HG03135 (cell line): ENCODE results near the gene APCDD1.

Experiments
- ATAC-seq: cut with Tn5 transposase; IDR thresholded peaks from one replicate; pipeline ENCODE4 v1.9.1; 2021; ENCODE audit warnings: mild to moderate bottlenecking, moderate library complexity; ENCODE audit not compliant: unreplicated experiment

The APCDD1 gene

GRCh38 chr18:10431680-10432079 is 22.8 kb upstream of the APCDD1 start:
- no peak for ATAC-seq

DNA sequence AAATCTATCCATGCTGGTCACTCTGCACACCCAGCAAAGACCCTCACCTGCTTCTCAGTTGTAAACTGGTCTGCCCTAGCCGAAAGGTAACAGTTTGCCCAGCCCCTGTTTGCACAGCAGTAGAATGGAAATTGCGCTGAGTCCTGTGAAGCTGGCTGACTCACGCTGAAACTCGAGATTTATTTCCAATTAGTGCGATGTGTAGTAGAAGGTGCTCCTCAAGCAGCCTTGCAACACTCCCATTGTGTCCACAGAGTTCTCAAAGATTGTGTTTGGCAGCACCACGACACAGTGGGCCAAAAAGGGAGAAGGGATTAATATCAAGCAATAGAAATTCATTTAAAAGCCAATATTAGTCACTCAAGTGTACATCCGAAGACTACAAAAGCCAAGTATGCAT is 21.7 kb upstream of the APCDD1 start:
- ATAC-seq, result no peak

- no peak for ATAC-seq
These were observed 18.3 kb upstream of the APCDD1 start for GRCh38 chr18:10436160-10436559.

- no peak for ATAC-seq
These were observed 16.6 kb upstream of the APCDD1 start for GRCh38 chr18:10437837-10438236.

- ATAC-seq, result no peak
These were observed 14.5 kb upstream of the APCDD1 start for GRCh38 chr18:10439898-10440297.

DNA sequence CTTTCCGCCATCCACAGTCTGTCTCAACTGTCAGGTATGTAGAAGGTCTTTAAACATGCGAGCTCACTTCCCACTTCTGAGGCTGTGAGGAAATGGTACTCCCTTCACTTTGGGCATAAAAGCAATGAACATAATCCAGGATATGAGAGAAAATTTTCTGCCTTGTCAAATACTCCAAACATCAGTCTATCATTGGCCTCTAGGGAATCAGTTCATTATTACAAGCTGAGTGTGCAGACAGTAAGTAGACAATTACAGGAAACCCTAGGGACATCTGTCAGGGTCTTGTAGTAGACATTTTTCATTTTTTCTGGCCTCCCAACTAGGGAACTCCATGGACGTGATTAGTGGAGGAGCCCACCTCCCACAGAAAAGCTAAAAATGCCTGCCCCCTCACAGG is 13.6 kb upstream of the APCDD1 start:
- ATAC-seq, result no peak

DNA sequence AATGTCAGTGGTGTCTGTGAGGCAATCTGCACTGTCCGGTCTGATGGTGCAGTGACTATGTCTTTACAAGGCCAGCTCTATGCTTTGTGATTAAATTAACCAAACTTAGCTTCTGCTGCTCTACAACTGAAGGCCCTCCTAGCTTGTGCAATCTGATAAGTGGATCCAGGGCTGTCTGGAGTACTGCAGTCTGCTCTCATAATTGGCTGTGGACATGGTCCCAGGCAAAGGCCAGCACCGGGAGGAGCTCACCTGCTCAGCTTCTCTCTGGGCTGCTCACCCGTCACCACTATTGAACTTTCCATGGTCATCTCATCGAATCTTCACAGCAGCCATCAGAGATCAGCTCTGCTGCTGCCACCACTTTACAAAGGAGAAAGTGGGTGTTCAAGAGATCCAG is 13.0 kb upstream of the APCDD1 start:
- ATAC-seq, result no peak

DNA sequence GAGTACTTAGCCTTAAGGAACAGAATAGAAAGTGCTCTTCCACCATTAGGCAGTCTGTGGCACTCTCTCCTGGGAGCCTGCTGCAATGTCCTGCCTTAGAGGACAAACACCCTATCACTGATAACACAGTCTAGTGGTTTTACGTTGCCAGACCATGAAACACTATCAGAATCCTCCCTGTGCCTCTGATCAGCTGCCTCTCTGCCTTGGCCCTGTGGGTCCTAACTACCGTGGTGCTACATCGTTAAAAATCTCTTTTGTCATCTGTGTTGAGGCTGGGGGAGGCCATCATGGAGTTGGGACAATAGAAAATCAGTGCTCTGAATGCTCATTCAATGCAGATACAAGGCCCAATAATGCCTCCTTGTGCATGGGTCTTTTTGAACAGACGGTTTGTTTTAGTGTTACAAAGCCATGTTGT is 11.9 kb upstream of the APCDD1 start:
- ATAC-seq, result no peak

DNA sequence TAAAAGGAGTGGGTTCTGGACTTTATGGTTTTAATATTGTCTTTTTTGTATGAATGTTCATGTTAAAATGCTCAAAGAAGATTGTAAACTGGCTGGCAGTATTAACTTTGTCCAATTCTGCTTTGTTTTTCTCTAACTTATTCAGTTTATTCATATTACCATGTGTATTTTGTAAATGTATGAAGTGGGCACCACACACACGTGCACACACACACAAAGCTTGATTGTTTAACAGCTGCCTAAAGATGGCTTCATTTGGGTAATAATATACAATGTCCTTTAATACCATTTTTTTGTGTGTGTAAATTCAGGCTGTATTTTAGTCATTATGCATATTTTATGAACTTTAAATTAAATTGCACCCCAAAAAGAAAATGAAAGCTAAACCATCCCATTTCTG is 11.4 kb upstream of the APCDD1 start:
- no peak for ATAC-seq

- no peak for ATAC-seq
These were observed 10.0 kb upstream of the APCDD1 start for GRCh38 chr18:10444314-10445006.

- ATAC-seq, result no peak
These were observed 5.0 kb upstream of the APCDD1 start for GRCh38 chr18:10449396-10449795.

GRCh38 chr18:10450986-10451385 is 3.4 kb upstream of the APCDD1 start:
- no peak for ATAC-seq

GRCh38 chr18:10453261-10453805 is 1.1 kb upstream of the APCDD1 start:
- ATAC-seq, result no peak

DNA sequence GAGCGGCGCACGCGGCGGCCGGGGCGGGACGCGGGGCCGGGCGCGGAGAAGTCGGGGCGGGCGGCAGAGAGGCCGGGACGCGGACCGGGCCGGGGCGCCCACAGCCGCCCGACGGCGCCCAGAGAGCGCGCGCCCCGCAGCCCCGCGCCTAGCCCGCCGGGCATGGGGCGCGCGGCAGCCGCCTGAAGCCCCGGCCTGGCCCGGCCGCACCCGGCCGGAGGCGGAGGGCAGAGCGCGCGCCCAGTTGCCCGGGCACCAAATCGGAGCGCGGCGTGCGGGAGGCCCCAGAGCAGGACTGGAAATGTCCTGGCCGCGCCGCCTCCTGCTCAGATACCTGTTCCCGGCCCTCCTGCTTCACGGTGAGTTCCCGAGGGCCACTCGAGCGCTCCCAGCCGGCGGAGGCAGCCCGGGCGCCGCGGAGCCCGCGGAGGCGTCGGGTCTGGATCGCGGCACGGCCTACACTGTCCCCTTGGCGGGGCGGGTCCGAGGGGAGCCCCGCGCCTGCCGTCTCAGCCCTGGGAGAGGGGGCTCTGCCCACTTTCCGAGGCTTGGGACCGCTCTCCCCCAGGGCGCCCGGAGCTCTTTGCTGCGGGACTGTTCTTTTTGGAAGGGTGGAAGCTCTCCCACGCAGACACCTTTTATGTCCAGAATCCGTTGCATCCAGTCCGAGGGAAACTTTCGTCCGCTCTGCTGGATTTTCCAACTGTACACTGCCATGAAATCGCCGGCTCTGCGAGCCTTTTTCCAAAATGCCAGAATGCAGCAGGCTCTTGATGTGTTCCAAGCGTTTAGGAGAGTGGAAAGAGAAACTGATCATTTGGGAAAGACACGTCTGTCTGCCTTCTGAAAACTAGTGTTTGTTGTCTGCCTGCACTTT is 484 bp downstream of the APCDD1 start:
- no peak for ATAC-seq

- no peak for ATAC-seq
These were observed 1.5 kb downstream of the APCDD1 start for GRCh38 chr18:10455726-10456453.

GRCh38 chr18:10456718-10457117 is 2.3 kb downstream of the APCDD1 start:
- ATAC-seq, result no peak

DNA sequence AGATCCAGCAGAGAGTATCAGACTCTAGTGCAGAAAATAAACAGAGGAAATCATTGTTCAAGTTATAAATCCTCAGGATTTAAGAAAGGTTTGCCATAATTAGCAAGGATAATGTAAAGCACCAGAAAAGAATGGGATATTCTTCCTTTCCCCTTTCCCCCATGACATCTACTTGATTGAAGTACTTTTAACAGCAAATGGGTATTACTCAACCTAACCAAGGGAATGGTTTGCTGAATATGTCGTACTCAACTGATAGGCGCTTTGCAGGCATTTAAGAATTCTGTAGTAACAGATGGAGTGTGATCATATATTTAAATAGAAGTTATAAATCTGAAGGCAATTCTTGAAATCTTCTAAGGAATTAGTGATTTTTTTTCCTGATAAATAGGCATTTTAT is 2.7 kb downstream of the APCDD1 start:
- no peak for ATAC-seq

GRCh38 chr18:10457767-10458166 is 3.3 kb downstream of the APCDD1 start:
- ATAC-seq, result no peak

- no peak for ATAC-seq
These were observed 4.3 kb downstream of the APCDD1 start for GRCh38 chr18:10458691-10459090.

- no peak for ATAC-seq
These were observed 5.2 kb downstream of the APCDD1 start for GRCh38 chr18:10459587-10459986.

DNA sequence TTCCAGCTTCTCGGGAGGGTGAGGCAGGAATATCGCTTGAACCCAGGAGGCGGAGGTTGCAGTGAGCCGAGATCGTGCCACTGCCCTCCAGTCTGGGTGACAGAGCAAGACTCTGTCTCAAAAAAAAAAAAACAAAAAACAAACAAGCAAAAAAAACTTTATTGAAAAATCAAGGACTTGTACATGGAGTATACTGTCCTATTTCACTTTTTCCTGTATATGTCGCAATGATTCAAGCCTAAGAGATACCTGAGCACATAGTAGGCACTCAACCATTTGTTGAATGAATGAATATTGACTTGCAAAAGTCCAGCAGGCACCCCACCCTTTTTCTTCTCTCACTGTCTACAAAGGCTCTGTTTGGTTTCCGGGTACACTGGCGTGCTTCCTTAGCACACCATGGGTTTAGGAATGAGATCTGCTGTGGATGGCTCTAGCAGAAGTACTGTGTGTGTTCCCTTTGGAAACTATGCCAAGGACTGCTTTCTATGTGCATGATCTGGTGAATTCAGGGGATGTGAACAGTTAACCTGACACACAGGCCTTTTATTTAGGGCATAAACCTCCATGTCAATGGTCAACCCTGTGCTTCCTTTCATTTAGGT is 6.1 kb downstream of the APCDD1 start:
- no peak for ATAC-seq
